HUES6 (cell line): ENCODE results near the gene FAM240A.

ENCODE experiments used
- H3K27ac ChIP-seq: 2 replicates; pipeline ENCODE4 v1.7.0; 2013; ENCODE audit warnings: low read depth, mild to moderate bottlenecking, low read length, inconsistent platforms
- H3K27me3 ChIP-seq: 2 replicates; pipeline ENCODE4 v1.6.1; 2013; ENCODE audit warnings: low read length; ENCODE audit not compliant: control insufficient read depth, insufficient read depth
- H3K36me3 ChIP-seq: 2 replicates; pipeline ENCODE4 v1.6.1; 2013; ENCODE audit warnings: low read length; ENCODE audit not compliant: control insufficient read depth, insufficient read depth
- H3K4me1 ChIP-seq: 2 replicates; pipeline ENCODE4 v1.6.1; 2013; ENCODE audit warnings: low read length; ENCODE audit not compliant: control insufficient read depth, insufficient read depth
- H3K4me3 ChIP-seq: 2 replicates; pipeline ENCODE4 v1.5.1; 2013; ENCODE audit warnings: low read depth, low read length
- H3K9ac ChIP-seq: one replicate; pipeline ENCODE4 v1.6.1; 2013; ENCODE audit warnings: mild to moderate bottlenecking, low read length
- H3K9me3 ChIP-seq: 2 replicates; pipeline ENCODE4 v1.6.1; 2013; ENCODE audit warnings: low read depth, low read length; ENCODE audit not compliant: control insufficient read depth, insufficient read depth

Gene FAM240A

GRCh38 chr3:46670000-46670890 is 57.9 kb downstream of the FAM240A start:
- Histone ChIP-seq H3K36me3 (no peaks in the 10 kb centered on the region), H3K4me1 (peaks cover 5% of the 10 kb centered on the region; the same call in 1 of the 2 replicates), H3K9ac (no peak overlapping the region), H3K4me3 (no peak overlapping the region), H3K27ac (no peak overlapping the region), H3K27me3 (no peaks in the 10 kb centered on the region), H3K9me3 (no peaks in the 10 kb centered on the region)

- no peak overlapping the region for H3K4me3 ChIP-seq
- H3K27ac ChIP-seq = no peak overlapping the region
- H3K9ac ChIP-seq = no peak overlapping the region
- no peaks in the 10 kb centered on the region for H3K27me3 ChIP-seq
- no peaks in the 10 kb centered on the region for H3K9me3 ChIP-seq
- peaks cover 5% of the 10 kb centered on the region; the same call in 1 of the 2 replicates for H3K4me1 ChIP-seq
- no peaks in the 10 kb centered on the region for H3K36me3 ChIP-seq
Observed at GRCh38 chr3:46670891-46671427, 58.6 kb downstream of the FAM240A start.

- peaks cover 5% of the 10 kb centered on the region; the same call in 1 of the 2 replicates for H3K4me1 ChIP-seq
- H3K9me3 ChIP-seq = no peaks in the 10 kb centered on the region
- H3K9ac ChIP-seq = no peak overlapping the region
- no peaks in the 10 kb centered on the region for H3K27me3 ChIP-seq
- no peaks in the 10 kb centered on the region for H3K36me3 ChIP-seq
- no peak overlapping the region for H3K4me3 ChIP-seq
- H3K27ac ChIP-seq = no peak overlapping the region
Observed at GRCh38 chr3:46671541-46672348, 59.4 kb downstream of the FAM240A start.

GRCh38 chr3:46672349-46672695 is 60.0 kb downstream of the FAM240A start:
- Histone ChIP-seq H3K27me3 (no peaks in the 10 kb centered on the region), H3K9ac (no peak overlapping the region), H3K4me3 (no peak overlapping the region), H3K36me3 (no peaks in the 10 kb centered on the region), H3K4me1 (peaks cover 5% of the 10 kb centered on the region; the same call in 1 of the 2 replicates), H3K27ac (no peak overlapping the region), H3K9me3 (no peaks in the 10 kb centered on the region)

- H3K27ac ChIP-seq = no peak overlapping the region
- H3K4me1 ChIP-seq = peaks cover 5% of the 10 kb centered on the region; the same call in 1 of the 2 replicates
- H3K36me3 ChIP-seq = no peaks in the 10 kb centered on the region
- H3K9me3 ChIP-seq = no peaks in the 10 kb centered on the region
- H3K27me3 ChIP-seq = no peaks in the 10 kb centered on the region
- no peak overlapping the region for H3K4me3 ChIP-seq
- H3K9ac ChIP-seq = no peak overlapping the region
Observed at GRCh38 chr3:46673151-46674030, 61.1 kb downstream of the FAM240A start.

GRCh38 chr3:46674031-46674845 is 61.9 kb downstream of the FAM240A start:
- peaks cover 5% of the 10 kb centered on the region; the same call in 1 of the 2 replicates for H3K4me1 ChIP-seq
- no peaks in the 10 kb centered on the region for H3K36me3 ChIP-seq
- H3K4me3 ChIP-seq = no peak overlapping the region
- H3K27me3 ChIP-seq = no peaks in the 10 kb centered on the region
- no peak overlapping the region for H3K9ac ChIP-seq
- no peaks in the 10 kb centered on the region for H3K9me3 ChIP-seq
- no peak overlapping the region for H3K27ac ChIP-seq

GRCh38 chr3:46675426-46675825 is 63.1 kb downstream of the FAM240A start:
- H3K4me1 ChIP-seq = peaks cover 5% of the 10 kb centered on the region; the same call in 1 of the 2 replicates
- no peaks in the 10 kb centered on the region for H3K27me3 ChIP-seq
- no peaks in the 10 kb centered on the region for H3K9me3 ChIP-seq
- no peak overlapping the region for H3K9ac ChIP-seq
- no peaks in the 10 kb centered on the region for H3K36me3 ChIP-seq
- H3K27ac ChIP-seq = no peak overlapping the region
- no peak overlapping the region for H3K4me3 ChIP-seq
